SU-DHL-6 (cell line): Measurements from ENCODE around the gene IMPDH2.

ENCODE experiments used
- EZH2phosphoT487 ChIP-seq: fragments of 200-600 bp; sonication (generic), shearing (Covaris generic); conservative IDR thresholded peaks from 2 replicates; pipeline ENCODE4 v1.6.1; 2018; ENCODE audit warnings: mild to moderate bottlenecking, antibody characterized with exemption, low read length, moderate library complexity, mixed read lengths
- TF ChIP-seq, protein P1 (sequence below): fragments of 200-600 bp; sonication (generic); IDR thresholded peaks from one replicate; pipeline ENCODE4 v1.5.1; 2017; ENCODE audit warnings: antibody characterized with exemption, mild to moderate bottlenecking, low read length, moderate library complexity; ENCODE audit not compliant: insufficient read depth, poor library complexity, severe bottlenecking

DNA sequence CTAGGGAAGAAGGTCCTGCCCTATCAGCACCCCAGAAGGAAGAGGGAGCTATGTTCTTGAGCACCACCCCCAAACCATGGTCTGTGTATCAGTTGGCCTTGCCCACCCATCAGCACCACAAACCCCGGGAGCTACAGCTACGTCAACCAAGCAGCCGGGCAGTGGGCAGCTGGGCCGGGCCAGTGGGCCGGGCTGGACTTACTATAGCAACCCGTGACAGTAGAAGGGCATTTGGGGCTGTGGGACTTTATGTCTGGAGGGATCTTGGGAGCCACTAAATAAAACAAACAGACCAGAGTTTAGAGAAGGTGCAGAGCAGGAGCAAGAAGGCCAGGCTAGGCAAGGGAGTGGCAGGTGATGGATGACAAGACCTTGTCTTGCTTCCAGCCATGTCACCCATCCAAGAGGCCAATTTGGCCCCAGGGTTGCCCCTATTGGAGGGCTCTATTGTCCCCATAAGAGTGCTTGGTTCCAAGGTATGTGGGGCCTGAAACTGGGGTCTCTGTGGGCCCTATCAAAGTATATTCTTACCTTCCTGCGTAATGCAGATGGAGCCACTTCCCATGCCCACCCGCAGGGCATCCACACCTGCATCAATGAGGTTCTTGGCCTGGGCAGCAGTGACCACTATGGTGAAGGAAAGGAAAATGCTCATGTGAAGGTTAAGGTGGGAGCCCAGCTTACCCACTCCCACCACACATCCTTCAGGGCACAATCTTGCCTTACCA, 3.2 kb downstream of the IMPDH2 start:
- TF ChIP-seq, protein P1, sequence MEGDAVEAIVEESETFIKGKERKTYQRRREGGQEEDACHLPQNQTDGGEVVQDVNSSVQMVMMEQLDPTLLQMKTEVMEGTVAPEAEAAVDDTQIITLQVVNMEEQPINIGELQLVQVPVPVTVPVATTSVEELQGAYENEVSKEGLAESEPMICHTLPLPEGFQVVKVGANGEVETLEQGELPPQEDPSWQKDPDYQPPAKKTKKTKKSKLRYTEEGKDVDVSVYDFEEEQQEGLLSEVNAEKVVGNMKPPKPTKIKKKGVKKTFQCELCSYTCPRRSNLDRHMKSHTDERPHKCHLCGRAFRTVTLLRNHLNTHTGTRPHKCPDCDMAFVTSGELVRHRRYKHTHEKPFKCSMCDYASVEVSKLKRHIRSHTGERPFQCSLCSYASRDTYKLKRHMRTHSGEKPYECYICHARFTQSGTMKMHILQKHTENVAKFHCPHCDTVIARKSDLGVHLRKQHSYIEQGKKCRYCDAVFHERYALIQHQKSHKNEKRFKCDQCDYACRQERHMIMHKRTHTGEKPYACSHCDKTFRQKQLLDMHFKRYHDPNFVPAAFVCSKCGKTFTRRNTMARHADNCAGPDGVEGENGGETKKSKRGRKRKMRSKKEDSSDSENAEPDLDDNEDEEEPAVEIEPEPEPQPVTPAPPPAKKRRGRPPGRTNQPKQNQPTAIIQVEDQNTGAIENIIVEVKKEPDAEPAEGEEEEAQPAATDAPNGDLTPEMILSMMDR, result no peak
- TF ChIP-seq EZH2phosphoT487, result no peak
